RWPE2 (cell line): Measurements from ENCODE around the gene KIAA0513.

Experiments
- ATAC-seq: fragments of 200-7000 bp; cut with Tn5 transposase; 3 replicates; pipeline ENCODE4 v1.9.1; 2021; ENCODE audit warnings: low read depth
- DNase-seq: peaks from one replicate; pipeline ENCODE4 v3.0.0-alpha.2; 2020; ENCODE audit warnings: low spot score
- H3K27ac ChIP-seq: fragments of 450-650 bp; 2 replicates; pipeline ENCODE4 v1.5.1; 2017; ENCODE audit warnings: mild to moderate bottlenecking; ENCODE audit not compliant: poor library complexity, severe bottlenecking
- H3K27me3 ChIP-seq: fragments of 250-450 bp; sonication (Bioruptor Pico); 2 replicates; pipeline ENCODE4 v1.5.1; 2021; ENCODE audit warnings: mild to moderate bottlenecking, moderate library complexity; ENCODE audit not compliant: insufficient read depth, poor library complexity, severe bottlenecking
- H3K36me3 ChIP-seq: fragments of 250-450 bp; sonication (Bioruptor Pico); 2 replicates; pipeline ENCODE4 v1.5.1; 2020; ENCODE audit warnings: low read depth, mild to moderate bottlenecking, moderate library complexity
- H3K4me1 ChIP-seq: fragments of 250-450 bp; sonication (Bioruptor Pico); 2 replicates; pipeline ENCODE4 v1.5.1; 2021; ENCODE audit warnings: mild to moderate bottlenecking, moderate library complexity; ENCODE audit not compliant: insufficient read depth, poor library complexity, severe bottlenecking
- H3K4me3 ChIP-seq: fragments of 250-450 bp; sonication (Bioruptor Pico); 2 replicates; pipeline ENCODE4 v1.5.1; 2021; ENCODE audit warnings: mild to moderate bottlenecking, moderate library complexity; ENCODE audit not compliant: severe bottlenecking
- H3K9me3 ChIP-seq: fragments of 250-450 bp; sonication (Bioruptor Pico); 2 replicates; pipeline ENCODE4 v1.5.1; 2021; ENCODE audit warnings: mild to moderate bottlenecking, moderate library complexity; ENCODE audit not compliant: severe bottlenecking
- TF ChIP-seq, protein P1 (sequence below): fragments of 450-650 bp; IDR thresholded peaks from one replicate; pipeline ENCODE4 v1.5.1; 2017; ENCODE audit warnings: mild to moderate bottlenecking, moderate library complexity; ENCODE audit not compliant: poor library complexity, severe bottlenecking

Gene KIAA0513, protein sequence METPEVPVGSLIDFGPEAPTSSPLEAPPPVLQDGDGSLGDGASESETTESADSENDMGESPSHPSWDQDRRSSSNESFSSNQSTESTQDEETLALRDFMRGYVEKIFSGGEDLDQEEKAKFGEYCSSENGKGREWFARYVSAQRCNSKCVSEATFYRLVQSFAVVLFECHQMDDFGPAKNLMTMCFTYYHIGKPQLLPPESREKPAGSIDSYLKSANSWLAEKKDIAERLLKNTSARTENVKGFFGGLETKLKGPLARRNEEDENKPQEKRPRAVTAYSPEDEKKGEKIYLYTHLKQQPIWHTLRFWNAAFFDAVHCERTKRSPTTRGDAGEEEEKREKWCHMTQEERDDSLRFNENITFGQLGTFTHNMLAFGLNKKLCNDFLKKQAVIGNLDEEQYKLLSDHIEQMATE

DNA sequence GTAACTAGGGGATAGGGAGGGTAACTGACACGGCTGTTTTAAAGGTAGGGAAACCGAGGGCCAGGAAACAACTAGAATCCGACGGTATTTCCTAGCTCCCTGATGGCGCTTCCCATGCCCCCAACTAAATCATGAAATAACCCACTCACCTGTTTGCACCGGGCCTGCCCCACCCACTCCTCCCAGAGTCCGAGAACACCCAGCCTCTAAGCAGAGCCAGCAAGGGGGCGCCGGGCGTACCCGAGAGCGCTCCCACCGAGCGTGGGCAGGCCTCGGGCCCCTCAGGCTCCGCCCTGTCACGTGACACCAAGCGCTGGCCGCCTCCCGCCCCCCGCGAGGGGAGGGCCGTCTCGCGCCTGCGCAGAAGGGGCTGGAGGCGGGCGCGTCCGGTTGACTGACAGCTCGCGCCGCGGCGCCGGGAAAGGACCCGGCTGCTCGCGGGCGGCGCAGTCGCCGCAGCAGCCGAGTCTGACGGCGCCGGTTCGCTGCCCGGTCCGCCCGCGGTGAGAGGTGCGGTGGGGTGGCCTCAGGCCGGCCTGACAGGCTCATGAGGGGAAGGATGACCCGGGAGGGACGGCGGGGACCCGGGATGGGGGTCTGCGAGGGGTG is at the start of gene KIAA0513:
KIAA0513 (plus strand) TSS at position 447 of the 609 bp plus-strand sequence. CDS start 39,277 bp downstream, outside the sequence.
- DNase-seq (peak; percentile 91), ATAC-seq (peak; percentile 32)
- Histone ChIP-seq H3K27ac (peak within 1 kb of the TSS; percentile 66), H3K4me3 (peak within 1 kb of the TSS; percentile 50), H3K27me3 (no peaks in the 10 kb centered on the region), H3K4me1 (peaks cover 24% of the 10 kb centered on the region), H3K36me3 (no peaks in the 10 kb centered on the region; the same call in 1 of the 2 replicates), H3K9me3 (no peaks in the 10 kb centered on the region)
- TF ChIP-seq, protein P1, sequence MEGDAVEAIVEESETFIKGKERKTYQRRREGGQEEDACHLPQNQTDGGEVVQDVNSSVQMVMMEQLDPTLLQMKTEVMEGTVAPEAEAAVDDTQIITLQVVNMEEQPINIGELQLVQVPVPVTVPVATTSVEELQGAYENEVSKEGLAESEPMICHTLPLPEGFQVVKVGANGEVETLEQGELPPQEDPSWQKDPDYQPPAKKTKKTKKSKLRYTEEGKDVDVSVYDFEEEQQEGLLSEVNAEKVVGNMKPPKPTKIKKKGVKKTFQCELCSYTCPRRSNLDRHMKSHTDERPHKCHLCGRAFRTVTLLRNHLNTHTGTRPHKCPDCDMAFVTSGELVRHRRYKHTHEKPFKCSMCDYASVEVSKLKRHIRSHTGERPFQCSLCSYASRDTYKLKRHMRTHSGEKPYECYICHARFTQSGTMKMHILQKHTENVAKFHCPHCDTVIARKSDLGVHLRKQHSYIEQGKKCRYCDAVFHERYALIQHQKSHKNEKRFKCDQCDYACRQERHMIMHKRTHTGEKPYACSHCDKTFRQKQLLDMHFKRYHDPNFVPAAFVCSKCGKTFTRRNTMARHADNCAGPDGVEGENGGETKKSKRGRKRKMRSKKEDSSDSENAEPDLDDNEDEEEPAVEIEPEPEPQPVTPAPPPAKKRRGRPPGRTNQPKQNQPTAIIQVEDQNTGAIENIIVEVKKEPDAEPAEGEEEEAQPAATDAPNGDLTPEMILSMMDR, result peak; percentile 37

DNA sequence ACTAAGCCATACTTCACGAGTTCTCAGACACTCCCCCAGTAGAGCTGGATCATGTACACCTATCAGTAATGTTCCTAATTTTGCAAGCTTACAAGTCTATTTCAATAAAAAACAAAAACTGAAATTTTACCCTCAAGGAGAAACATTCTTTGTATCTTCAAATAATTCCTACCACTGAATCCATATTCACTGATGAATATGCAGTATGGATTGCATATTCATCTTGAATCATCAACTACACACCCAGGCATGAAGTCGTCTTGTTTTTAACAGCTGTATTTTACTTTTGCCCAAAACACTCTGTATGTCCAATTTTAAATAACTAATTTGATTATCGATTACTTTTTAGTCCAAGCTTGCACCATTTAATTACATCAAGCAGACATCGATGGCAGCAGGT is 48.1 kb upstream of the KIAA0513 start:
- Histone ChIP-seq H3K36me3 (peaks cover 98% of the 10 kb centered on the region), H3K27ac (peak overlapping the region; percentile 40), H3K4me1 (peaks cover 3% of the 10 kb centered on the region), H3K4me3 (no peak overlapping the region), H3K27me3 (no peaks in the 10 kb centered on the region), H3K9me3 (no peaks in the 10 kb centered on the region)
- ATAC-seq (peak; percentile 60; the same call in 2 of the 3 replicates), DNase-seq (no peak)
- TF ChIP-seq, protein P1, result no peak

DNA sequence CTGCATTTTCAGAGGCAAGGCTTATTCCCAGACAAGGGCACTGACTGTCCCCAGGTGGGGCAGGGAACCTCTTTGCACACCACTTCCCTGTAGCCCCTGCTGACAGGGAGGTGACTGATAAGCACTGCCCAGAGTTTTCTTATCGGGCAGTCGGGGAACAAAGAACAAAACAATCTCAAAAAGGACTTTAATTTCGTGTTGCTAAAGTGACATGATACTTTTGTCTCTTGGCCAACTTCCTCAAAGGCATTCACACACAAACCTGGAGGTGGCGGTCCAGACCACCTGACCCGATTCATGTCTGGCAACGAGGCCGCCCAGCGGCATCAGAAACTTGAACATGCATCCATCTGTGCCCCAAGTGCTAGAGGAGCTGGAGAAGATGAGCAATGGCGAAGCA is 45.2 kb upstream of the KIAA0513 start:
- no peaks in the 10 kb centered on the region for H3K27me3 ChIP-seq
- DNase-seq (no peak), ATAC-seq (no peak)
- no peak overlapping the region for H3K27ac ChIP-seq
- TF ChIP-seq, protein P1, result no peak
- H3K36me3 ChIP-seq, result peaks cover 92% of the 10 kb centered on the region
- H3K4me1 ChIP-seq, result peaks cover 25% of the 10 kb centered on the region
- no peaks in the 10 kb centered on the region for H3K9me3 ChIP-seq
- no peak overlapping the region for H3K4me3 ChIP-seq

DNA sequence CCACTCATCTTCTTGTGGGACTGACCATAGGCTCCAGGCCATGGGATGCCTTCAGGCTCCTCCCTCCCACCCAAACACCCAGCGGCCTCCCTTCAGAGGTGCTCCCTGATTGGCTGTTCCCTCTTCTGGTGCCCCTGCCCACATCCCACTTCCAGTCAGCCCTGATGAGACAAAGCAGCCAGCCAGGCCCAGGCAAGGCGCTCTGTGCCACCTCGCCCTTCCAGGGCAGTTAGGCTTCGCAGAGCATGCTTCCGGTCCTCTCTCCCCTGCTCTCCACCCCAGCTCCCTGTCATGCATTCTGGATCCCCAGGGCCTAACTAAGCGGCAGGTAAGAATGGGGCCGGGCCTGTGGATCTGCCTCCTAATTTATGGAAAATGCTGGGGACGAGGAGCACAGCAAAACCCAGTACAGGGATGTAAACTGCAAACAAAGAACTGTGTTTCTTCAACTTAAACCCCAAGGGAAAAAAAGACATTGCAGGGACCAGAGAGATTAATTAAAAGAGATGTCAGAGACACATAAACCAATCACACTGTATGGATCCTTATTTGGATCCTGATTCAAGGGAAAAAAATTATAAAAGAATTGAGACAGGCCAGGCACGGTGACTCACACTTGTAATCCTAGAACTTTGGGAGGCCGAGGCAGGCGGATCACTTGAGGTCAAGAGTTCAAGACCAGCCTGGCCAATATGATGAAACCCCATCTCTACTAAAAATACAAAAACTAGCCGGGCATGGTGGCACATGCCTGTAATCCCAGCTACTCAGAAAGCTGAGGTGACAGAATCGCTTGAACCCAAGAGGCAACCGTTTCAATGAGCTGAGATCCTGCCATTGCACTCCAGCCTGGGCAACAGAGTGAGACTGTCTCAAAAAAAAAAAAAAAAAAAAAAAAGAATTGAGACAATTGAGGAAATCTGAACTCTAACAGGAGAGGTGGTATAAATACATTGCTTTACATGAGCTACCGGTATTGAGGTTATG is 42.2 kb upstream of the KIAA0513 start:
- DNase-seq (no peak), ATAC-seq (peak; percentile 88)
- Histone ChIP-seq H3K36me3 (peaks cover 92% of the 10 kb centered on the region), H3K4me3 (no peak overlapping the region), H3K27me3 (no peaks in the 10 kb centered on the region), H3K4me1 (peaks cover 25% of the 10 kb centered on the region), H3K27ac (peak overlapping the region; percentile 97), H3K9me3 (no peaks in the 10 kb centered on the region)
- TF ChIP-seq, protein P1, result no peak
